Fibroblast of skin of left biceps (primary cell): Measurements from ENCODE around the gene SLC25A51.
"Not testable (repeated sequence)": the region's sequence is repeated elsewhere in the genome, so short reads cannot be mapped to it uniquely, and the experiment has no call there.

Source experiments
- DNase-seq, 2 experiments: peaks; one replicate each; pipeline ENCODE4 v3.0.0-alpha.2; 2013; ENCODE audit warnings: low read depth in 2 of 2

Gene SLC25A51

DNA sequence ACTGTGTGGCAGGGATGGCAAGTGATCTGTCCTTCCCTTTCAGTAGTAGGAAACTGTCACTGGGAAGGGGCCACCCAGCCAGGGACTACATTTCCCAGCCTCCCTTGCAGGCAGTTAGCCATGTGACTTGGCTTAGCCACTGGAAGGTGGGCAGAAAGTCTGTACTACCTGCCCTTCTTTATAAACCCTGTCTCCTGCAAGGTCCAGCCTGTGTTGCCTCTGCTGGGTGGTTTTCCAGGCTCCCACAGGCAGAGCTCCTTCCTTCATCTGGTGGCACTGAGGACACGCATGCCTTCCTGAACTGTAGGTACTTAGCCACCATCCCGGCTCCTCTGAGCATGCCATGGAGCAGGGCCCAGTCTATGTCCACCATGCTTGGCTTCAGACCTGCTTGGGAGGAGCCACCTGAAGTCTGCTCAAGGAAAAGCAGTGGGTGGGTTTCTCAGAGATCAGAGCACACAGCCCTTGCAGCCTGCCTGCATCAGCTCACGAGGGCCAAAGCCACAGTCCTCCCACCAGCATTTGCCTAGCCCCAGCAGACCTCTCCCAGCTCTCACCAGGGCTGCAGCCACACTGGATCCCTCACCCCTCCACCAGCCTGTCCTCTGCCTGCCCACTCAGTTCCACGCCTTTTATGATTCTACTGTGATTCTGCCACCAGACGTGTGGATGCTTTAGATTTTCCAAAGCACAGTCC lies 16.7 kb upstream of the SLC25A51 start:
- DNase-seq: no peak

DNA sequence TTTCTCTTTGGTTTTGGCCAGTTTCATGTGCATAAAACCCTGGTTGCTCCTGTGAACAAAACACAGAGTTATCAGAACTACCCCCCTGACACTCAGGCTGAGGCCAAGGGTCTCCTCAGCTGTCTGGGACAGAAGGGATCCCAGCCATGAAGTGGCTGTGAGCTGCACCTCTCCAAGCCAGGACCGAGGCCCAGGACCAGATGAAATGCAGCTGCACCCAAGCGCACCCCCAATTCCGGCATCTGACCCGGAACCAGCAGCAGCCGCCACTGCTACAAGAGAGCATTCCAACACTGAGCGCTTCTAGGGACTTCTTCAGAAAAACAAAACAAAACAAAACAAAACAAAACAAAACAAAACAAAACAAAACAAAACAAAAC lies 16.0 kb upstream of the SLC25A51 start:
- no peak for DNase-seq

DNA sequence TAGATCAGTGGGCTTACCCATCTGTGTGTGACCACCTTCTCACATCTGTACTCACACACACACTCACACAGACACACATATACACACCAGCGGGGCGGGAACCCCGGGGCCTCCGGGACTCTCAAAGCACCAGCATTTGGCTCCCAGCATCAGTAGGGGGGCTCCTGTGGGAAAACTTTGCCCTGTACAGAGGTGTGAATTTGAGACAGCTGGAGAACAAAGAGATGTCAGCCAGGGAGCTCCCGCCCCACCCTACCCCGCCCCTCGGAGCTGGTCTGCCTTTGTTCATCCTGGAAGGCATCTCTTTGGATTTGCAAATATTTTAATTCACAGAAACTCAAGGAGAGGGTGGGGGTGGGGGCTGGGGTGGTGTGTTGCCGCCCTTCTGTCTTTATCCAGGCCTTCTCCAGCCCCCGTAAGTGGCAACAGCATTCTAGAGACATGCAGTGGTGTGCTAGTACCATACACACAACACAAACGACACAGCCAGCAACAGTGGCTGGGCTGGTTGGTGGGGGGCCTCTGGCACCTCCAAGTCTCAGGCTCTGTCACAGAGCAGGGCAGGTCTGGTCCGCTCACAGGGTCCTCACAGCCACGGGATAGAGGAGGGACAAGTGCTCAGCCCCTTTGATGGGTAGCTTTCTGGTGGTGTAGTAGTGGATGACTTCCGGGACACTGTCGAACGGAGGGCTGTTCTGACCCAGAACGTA lies 15.5 kb upstream of the SLC25A51 start:
- no peak for DNase-seq

DNA sequence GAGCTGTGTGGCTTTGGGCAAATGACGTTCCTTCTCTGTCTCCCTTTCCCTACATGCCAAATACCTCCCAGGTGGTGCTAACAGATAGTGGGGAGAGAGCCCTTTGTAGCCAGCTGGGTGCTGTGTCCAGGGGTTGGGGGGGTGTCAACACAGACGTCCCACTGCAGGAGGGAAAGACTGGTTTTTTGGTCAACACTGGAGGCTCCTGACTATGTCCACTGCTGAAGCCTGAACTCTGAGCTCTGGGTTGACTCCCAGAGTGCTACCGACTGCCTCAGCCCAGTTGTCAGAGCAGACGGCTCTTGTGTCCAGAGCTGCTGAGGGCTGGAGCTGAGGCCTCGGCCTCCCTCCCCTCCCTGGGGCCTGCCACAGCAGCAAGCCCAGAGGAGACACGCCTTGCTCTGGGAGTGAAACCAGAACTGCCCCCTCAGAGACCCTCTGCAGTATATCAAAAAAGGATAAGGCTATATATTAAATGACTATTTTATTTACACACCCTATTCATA lies 14.8 kb upstream of the SLC25A51 start:
- DNase-seq: no peak

DNA sequence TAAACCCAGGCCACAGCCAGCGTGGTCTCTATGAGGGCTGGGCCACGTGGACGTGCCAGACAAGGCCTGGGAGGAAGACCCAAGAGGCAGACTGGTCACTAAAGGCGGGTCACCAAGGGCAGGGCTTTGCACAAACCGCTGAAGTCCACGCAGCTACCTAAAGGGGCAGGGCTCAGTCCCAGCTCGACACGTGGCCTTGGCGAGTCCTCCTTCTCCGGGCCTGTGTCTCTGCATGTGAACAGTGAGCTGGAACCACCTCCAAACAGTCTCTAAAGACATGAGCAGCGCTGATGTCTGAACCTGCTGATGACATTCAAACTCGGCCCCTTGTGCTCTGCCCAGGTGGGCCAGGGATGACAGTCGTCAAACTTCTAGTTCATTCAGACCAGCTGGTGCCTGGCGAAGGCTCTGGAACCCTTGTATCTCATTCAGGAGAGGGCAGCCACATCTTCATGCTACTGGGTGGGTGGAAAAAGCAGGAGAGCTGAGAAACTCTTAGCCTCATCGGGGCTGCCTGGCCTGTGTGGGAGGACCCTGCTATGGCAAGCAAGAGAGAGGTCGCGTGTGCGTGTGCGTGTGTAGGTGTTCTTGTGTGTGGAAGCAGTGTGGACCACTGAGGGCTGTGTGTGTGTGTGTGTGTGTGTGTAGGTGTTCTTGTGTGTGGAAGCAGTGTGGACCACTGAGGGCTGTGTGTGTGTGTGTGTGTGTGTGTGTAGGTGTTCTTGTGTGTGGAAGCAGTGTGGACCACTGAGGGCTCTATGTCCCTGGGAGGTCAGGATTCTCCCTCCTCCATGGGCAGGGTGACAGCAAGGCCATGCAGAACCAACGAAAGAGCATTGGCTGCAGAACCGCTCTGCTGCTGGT lies 14.1 kb upstream of the SLC25A51 start:
- no peak for DNase-seq

DNA sequence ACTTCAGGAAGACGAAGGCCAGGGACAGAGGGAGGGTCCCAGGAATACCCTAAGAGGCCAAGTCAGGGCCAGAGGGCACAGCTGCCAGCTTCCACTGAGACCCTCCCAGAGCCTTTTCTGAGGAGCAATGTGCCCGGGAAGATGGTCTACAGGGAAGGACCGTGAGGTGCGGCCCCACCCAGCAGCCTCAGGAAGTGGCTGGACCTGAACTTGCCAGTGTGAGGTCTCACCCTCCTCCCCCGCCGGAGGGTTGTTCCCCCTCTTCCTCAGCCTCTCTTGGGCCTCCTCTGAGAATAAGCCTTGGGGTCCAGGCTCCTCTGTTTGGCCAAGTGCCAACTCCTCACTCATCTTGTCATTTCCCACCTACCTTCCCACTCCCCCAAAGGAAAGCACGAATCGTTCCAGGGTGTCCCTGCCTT lies 13.4 kb upstream of the SLC25A51 start:
- DNase-seq: no peak

DNA sequence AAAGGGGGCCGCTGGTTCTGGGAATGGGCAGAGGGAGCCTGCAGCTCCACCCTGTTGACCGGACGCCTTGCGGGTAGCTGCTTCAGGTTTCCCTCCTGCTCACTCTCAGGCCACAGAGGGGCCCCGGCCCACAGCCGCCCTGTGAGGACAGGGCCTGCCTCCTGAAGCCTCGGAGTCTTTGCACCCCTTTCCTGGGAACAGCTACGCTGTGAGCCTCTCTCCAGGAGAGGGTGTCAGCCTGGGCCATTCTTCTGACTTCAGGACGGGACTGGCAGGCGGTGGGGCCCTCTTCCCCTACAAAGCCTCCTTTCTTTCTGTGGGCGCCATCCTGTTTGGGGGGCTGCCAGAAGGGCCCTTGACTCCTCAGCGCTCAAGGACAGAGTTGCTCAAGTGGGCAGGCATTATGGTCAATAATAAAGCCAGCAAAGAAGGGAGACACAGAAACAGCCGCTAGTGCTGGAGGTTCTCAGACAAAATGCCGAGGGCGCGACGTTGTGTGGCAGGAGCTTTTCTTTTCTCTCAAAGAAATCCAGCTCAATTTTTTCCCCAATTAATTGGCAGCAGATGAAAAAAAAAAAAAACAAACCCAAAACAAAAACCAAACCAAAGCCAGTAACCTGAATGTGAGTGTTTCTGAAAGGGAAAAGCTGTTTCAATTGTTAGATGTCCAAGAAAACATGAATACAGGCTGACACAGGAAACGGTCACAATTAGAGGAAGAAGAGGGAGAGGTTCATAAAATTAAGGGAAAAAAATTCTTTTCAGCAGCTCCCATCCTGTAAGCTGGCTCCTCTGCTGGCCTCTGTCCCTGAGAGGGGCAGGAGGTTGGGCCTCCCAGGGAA lies 12.8 kb upstream of the SLC25A51 start:
- DNase-seq: no peak

DNA sequence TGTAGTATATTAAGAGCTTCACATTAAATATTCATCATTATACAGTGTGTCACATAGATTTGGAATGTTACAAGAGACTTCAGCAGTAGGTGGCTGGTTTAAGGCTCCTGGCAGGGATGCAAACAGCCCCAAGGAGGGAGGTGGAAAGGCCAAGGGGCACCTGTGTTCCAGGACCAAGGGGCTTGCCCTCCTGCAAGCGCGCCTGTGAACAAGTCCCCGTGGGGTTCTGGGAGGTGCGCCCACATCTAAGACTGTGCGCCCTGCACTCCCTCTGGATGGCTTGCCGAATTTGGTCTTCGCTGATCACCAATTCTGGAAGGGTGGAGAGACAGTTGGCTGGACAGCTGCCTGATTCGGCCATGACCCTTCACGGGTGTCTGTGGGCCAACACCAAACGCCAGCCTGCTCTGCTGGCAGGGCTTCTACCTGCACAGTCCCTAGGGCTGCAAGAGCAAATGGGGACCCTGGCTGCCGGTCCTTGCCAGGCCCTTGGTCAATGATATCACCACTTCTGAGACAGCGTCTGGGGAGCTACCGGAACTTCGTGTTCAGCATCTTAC lies 12.1 kb upstream of the SLC25A51 start:
- DNase-seq: no peak

DNA sequence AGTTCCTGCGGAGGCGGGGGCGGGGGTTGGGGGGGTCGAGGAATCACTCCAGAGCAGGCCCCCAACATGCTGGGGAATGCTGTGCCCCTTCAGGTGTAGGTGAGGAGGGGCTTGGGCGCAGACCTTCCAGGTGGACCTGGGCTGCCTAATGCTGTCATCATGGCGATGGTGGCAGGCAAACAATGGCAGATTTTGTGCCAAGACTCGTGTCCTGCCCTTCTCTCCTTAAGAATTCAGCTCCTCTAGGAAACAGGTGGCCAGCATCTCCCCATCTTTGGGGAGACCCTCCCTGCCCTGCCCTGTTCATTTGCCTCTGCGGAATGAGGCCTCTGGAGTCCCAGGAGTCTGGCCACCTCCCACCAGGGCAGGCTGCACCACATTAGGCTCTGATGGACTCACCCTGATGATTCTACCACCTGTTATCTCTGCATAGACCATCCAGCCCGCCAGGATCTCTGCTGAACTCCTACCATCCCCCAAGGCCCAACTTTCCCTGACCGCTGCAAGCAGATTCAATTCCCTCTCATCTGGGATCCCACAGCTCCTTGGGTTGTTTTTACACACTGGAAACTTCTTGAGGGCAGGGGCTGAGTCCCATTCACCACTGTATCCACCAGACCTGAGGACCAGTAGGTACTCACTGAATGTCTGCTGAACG lies 10.9 kb upstream of the SLC25A51 start:
- no peak for DNase-seq

DNA sequence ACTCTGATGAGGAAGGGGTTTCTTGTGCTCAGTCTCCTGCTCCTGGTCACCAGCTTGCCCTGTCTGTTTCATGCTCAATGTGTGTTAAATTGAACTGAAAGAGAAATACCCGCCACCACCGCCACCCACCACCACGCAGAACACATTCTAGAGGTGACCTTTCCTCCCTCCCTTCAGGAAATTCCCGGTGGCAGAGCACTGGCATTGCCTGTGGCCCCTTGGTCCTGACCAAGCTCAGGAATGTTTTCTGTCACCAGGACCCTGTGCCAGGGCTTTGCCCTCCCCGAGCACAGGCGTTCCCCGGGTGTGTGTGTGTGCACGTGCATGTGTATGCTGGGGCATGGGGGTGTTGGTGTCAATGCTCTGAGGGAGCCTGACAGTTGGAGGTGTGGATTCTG lies 10.2 kb upstream of the SLC25A51 start:
- no peak for DNase-seq

DNA sequence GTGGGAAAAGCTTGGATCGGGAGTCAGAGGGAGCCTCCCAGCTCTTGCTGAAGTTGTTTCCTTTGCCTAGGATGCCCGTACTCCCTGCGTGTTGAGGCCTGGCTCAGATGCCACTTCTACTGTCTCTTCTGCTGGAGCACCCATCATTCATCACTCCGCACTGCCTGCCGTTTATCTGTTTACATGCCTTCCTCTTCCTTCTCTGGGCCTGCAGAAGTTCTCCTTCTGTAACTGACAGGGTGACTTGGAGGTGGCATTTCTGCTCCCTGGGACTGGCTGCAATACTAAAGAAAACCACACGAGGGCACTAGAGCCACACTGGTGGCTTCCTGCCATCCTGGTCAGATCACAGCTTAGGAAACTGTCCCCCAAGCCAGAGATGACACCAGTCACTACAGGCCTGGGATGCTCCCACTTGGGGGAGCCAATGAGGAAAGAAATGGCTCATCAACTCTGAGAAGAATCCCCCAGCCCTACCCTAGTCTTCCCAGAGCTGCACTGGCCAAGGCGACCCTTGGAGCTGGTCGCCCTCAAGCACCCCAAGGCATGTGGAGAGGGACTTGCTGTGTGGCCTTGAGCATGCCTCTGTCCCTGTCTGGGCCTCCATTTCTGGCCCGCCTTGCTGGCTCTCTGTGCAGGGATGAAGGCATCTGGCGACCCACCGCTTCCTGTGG lies 9.7 kb upstream of the SLC25A51 start:
- no peak for DNase-seq

DNA sequence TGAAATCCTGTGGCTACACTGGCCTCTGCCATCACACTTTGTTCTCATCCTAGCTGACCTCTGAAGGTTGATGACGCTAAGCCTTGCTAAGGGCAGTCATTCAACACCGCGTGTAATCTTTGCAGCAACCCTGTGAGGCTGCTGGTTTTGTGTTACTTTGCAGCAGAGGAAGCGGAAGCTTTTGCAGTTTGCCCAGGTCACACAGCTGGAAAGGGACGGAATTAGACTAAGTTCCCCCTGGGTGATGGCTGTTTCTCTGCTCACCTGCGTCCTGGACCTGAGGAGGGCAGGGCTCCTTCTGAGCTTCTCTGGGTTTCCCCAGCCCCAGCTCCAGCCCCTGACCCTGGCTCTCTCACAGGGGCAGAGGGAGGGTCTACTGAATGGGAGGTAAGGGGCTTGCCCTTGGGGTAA lies 7.3 kb upstream of the SLC25A51 start:
- no peak for DNase-seq

DNA sequence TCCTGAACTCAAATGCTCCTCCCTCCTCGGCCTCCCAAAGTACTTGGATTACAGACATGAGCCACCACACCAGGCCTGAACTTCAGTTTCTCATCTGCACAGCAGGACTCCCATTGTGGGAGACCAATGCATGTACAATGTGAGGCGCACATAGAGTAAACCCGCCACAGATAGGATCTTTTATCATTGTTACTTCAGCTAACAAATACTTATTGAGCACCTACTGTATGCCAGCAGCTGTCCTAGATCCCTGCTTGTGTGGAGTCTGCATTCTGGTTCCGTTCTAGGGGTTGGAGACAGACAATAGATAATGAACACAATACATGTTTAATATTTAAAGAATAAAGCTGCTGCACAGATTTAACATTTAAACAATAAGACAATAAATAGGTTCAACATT lies 6.3 kb upstream of the SLC25A51 start:
- no peak for DNase-seq

DNA sequence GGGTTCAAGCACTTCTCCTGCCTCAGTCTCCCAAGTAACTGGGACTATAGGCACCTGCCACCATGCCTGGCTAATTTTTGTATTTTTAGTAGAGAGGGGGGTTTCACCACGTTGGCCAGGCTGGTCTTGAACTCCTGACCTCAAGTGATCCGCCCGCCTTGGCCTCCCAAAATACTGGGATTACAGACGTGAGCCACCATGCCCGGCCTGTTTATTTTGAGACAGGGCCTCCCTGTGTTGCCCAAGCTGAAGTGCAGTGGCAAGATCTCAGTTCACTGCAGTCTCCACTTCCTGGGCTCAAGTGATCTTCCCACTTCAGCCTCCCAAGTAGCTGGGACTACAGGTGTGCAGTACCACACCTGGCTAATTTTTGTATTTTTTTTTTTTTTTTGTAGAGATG lies 5.9 kb upstream of the SLC25A51 start:
- not testable (repeated sequence) for DNase-seq

DNA sequence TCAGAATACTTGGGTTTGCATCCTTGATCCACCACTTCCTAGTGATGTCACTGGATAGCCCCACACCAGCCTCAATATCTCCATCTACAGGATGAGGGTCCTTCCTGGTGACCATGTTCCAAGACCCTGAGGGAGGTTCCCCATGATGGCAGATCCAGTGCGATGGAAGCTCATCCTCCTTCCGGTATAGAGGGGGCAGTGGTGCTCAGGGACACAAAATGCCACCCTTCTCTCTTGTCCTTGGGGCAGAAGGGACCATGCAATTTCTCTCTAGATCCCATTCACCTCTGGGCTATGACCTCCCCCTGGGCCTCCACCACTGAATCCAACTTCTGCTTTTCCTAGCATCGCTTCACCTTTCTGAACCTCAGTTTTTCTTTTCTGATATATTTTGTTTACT lies 5.4 kb upstream of the SLC25A51 start:
- no peak for DNase-seq

DNA sequence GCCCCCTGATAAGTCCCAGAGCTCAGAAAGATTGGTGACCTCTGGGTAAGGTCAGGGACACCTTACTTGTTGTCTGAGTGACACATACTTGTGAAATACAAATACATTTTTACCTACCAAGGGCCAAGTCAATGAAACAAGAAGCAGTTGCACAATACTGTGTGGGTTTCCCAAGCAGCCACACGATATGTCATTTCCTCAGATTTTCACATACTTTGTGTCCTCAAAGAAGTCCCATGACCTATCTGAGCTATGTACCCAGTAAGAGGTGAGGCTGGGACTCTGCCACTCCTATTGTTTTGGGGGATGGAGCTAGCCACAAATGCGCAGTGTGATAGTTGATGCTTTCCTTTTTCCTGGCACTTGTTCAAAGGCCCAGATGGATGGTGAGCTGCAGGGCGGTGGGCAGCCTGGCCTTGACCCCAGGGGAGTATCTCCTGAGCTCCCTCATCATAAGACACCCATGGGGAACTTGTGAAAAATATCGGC lies 4.8 kb upstream of the SLC25A51 start:
- no peak for DNase-seq

DNA sequence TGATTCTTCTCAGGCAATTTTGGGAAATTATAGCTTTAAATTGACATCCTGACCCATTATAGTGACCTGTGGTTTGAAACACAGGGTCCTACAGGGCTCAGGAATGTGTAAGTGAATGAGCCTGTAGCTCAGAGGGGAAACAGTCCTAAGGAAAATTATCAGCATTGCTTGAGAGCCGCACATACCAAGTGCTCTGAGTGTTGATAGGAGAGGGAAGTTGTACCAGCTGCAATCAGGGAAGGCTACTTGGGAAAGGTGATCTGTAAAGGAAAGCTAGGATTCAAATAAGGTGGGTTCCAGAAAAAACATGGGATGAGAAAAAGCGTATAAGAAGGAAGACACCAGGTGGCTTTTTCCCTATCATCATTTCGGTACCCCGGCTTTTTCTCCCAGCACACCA lies 4.4 kb upstream of the SLC25A51 start:
- no peak for DNase-seq

DNA sequence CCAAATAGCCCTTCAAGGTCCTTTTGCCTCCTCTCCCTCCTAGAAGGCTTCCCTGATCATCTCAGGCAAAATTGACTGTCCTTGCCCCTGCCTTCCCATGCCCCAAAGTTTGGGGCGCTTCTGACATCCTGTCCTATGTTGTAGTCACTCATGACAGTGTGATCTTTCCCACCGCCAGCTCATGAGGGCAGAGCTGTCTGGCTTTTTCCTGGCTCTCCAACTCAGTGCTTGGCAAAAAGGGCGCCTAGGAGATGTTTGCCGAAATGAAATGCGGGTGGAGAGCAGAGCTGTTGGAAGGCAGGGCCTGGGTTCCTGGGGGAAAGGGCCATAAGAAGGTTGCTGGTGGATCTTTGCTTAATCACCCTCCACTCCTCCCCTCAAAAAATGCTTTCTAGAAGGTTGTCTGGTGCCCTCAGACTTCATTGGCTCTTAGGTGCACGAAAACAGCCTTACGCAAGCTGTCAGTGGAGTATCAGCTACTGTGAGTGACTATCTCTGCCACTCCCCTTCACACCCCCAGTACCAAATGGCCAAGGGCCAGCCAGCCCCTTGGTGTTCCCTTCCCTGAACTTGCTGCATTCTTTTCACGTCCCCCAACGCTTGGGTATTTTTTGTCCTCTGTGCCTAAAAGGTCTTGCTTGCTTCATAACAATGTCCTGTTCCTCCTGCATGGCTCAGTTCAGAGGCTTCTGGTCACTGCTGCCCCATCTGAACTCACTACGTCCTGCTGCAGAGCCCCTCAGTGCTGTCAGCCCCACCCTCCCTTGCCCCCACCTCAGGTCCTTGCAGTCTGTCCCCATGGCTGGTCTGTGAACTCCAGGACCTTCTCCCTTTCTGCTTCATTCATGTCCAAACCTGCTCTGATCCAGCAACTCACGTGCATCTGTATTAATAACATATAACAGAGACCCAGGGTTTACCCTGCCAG lies 2.6 kb upstream of the SLC25A51 start:
- DNase-seq: no peak

DNA sequence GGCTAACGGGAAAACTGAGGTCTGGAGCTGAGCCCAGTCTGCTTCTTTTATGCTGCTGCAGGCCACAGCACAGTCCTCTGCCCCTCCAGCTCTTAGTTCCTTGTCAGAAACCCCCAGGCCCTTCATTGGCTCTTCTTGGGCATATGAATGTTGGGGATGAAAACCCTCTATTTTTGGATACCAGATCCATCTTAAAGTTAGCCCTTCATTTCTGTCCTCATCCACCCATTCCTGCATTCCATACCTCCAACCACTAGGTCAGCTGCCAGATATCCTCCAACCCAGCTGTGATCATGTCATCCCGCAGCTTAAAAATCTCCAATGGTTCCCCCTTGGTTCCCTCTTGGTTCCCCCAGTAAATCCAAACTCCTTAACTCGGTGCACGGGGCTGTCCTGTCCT lies 1.8 kb upstream of the SLC25A51 start:
- no peak for DNase-seq
